ENCODE data around the gene COL6A3.

Gene COL6A3, protein sequence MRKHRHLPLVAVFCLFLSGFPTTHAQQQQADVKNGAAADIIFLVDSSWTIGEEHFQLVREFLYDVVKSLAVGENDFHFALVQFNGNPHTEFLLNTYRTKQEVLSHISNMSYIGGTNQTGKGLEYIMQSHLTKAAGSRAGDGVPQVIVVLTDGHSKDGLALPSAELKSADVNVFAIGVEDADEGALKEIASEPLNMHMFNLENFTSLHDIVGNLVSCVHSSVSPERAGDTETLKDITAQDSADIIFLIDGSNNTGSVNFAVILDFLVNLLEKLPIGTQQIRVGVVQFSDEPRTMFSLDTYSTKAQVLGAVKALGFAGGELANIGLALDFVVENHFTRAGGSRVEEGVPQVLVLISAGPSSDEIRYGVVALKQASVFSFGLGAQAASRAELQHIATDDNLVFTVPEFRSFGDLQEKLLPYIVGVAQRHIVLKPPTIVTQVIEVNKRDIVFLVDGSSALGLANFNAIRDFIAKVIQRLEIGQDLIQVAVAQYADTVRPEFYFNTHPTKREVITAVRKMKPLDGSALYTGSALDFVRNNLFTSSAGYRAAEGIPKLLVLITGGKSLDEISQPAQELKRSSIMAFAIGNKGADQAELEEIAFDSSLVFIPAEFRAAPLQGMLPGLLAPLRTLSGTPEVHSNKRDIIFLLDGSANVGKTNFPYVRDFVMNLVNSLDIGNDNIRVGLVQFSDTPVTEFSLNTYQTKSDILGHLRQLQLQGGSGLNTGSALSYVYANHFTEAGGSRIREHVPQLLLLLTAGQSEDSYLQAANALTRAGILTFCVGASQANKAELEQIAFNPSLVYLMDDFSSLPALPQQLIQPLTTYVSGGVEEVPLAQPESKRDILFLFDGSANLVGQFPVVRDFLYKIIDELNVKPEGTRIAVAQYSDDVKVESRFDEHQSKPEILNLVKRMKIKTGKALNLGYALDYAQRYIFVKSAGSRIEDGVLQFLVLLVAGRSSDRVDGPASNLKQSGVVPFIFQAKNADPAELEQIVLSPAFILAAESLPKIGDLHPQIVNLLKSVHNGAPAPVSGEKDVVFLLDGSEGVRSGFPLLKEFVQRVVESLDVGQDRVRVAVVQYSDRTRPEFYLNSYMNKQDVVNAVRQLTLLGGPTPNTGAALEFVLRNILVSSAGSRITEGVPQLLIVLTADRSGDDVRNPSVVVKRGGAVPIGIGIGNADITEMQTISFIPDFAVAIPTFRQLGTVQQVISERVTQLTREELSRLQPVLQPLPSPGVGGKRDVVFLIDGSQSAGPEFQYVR (N-terminal part only)

DNA sequence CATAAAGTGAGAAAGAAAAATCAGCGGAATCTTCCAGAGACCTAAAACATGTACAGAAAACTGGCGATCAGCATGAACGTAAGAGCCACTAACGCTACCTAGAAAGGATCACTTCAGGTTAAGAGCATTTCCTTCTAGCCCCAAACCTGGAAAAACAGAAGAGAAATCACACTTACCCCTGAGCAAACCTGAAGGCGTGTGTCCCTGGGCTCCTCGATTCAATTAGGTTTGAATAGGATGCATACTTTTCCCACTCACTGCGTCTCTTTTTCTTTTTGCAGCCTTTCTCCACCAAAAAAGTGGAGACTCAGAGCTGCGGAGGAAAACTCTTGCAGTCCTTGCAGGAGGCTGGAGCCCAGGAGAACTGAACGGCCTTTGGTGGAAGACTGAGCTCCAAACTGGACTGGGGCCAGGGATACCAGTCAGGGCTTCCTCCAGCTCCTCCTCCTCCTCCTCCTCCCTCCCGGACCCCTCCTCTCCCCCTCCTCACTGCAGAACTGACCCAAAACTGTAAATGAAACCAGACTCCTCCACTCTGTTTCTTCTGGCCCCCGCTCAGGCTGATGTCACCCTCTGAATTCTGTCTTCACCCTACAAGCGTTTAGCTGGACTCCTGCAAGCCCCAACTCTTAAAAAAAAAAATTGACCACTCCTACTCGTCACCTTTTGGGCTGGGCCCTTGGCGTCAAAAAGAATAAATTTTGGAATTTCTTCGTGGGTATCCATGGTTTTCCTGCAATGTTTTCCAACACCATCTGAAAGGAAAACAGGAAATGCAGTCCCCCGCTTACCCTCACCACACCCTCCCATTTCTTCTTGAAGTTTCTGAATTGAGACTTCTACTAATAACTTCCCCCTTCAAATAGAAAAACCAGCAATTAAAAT, at the start of gene COL6A3:
TSS of gene COL6A3 (minus strand) at position 388 of the 885 bp plus-strand sequence. CDS start 17,347 bp downstream, outside the sequence.
- DNase-seq, result no peak

DNA sequence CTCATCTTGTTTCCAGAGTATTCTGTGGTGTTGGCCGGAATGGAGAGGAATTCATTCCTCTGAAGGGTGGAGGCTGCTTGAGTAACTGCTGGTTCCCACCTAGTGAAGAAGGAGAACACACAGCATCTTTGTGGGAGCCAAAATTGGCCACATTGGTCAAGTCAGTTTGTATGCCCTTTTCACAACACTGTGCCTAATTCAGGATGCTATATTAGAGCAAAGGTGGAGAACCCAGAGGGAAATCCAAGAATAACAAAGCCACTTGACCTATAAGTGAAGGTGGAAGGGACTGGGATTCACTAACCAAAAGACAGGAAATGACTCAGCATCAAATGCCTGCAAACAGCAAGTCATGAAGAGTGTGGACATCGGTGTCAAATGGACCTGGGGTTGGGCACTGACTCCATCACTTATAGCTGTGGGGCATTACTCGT, 45.8 kb upstream of the COL6A3 start:
- no peak for DNase-seq

DNA sequence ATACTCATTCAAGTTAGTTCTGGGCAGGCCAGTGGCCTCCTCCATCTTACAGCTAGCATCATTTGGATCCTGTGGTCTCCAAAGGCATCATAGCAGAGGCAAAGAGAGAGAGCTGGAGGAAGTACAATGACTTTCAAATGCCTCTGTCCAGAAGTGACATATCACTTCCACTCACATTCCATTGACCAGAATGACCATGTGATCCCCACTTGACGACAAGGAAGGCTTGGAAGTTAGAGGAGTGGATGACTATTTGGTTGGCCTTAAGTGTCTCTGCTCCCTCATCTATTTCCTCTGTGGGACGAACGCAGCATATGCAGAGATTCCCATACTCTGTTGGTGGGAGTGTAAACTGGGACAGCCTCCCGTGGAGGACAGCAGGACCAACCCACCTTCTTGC, 45.3 kb upstream of the COL6A3 start:
- DNase-seq, result no peak

DNA sequence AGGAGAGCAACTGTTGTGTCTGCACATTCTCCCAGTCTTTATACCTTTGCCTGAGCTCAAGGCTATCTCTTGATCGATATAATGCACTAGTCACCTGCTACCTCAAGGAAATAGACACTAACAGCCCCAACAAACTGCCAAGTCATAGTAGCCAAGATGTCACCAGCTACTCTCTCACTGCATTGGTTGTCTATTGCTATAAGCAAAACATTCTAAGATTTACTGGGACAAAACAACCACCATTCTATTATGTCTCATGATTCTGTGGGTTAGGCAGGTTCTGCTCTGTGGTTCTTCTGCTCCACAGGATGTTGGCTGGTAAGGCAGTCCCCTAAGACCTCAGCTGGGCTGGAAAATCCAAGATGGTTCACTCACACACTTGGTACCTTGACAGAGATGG, 44.6 kb upstream of the COL6A3 start:
- no peak for DNase-seq

DNA sequence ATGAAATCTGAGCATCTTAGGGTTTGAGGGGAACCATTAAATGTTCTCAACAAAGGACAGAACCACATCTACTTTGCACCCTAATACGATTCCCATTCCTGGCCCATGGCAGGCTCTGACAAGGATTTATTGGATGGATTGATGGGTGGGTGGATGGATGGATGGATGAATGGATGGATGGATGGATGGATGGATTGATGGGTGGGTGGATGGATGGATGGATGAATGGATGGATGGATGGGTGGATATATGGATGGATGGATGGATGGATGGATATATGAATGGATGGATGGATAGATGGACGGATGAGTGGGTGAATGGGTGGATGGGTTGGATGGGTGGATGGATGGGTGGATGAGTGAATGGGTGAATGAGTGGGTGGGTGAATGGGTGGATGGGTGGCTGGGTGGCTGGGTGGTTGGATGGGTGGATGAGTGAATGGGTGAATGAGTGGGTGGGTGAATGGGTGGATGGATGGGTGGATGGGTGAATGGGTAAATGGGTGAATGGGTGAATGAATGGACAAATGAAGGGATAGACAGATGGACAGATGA, 43.5 kb upstream of the COL6A3 start:
- no peak for DNase-seq

DNA sequence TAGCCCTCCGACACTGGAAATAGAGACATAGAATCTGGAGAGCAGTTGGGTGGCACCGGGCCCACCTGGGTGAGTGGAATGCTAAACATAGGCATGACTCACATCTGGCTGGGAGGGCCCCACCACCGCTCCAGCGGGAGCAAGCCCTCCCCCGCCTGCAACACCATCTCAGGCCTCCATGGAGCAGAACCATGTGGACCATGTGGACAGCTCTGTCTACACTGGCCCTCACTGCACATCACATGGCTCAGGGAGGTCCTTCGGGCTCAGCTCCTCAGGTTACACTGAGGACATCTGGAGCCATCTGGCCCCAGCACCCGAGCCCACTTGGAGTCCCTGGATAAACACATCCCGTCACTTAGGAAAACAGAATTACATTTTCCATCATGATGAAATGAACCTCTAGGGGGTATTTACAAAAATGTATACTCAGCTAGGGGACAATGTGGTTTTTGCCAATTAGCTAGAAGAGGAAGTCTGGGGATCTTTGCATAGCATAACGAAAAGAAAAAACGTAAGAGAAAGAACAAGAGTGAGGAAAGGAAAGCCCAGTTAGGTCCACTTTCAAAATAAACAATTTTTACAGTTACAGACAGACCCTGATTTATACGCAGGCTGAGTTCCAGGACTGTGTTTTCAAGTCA, 42.4 kb upstream of the COL6A3 start:
- no peak for DNase-seq

DNA sequence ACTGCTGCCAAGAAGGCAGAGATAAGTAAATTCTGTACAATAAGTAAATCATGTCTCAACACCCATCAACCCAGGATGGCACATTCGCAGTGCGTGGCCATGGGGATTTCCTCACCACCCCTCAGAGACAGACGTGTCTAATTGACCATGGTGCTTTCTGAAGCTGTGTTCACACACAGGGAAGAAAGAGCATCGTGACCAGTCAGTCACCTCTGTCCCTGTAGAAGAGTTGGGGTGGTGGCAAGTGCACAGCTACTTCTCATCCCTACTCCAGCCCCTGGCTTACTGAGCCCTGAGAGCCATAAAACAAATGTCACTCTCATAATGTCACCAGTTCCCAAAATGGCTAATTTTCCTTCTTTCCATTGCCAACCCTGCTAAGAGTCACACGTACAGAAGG, 41.8 kb upstream of the COL6A3 start:
- DNase-seq, result no peak

DNA sequence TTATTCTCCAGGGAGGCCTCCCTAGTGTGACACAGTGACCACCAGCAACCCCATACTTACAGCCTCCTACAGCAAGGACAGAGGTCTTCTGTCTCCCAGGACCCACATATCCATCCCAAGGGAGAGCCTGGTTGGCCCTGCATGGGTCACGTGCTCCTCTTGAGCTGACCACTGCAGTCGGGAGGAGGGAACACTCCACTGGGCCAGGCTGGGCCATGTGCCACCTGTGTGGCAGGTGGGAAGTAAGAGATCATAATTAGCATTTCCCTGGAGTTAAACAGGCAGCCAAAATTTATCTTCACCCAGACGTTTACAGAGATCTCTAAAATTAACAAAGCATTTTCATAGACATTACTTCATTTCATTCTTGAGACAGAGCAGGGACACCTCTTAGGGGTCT, 39.7 kb upstream of the COL6A3 start:
- no peak for DNase-seq

DNA sequence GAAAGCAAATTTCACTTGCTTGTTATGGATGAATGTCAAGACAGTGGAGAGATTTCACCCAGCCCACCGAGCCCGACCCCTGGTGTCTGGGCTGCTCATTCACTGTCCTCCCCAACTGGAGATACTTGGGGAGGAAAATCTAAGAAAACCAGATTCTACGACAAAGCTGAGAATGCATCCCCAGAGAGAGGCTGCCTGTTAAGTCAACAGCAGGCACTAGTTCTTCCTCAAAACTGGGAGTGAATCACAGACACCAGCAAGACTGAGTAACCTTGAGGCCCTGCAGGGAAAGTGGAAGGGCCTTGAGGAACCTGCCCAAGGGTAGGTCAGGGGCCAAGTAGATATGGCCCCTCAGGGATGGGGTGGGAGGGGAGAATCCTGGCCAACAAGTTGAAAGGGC, 38.9 kb upstream of the COL6A3 start:
- no peak for DNase-seq

DNA sequence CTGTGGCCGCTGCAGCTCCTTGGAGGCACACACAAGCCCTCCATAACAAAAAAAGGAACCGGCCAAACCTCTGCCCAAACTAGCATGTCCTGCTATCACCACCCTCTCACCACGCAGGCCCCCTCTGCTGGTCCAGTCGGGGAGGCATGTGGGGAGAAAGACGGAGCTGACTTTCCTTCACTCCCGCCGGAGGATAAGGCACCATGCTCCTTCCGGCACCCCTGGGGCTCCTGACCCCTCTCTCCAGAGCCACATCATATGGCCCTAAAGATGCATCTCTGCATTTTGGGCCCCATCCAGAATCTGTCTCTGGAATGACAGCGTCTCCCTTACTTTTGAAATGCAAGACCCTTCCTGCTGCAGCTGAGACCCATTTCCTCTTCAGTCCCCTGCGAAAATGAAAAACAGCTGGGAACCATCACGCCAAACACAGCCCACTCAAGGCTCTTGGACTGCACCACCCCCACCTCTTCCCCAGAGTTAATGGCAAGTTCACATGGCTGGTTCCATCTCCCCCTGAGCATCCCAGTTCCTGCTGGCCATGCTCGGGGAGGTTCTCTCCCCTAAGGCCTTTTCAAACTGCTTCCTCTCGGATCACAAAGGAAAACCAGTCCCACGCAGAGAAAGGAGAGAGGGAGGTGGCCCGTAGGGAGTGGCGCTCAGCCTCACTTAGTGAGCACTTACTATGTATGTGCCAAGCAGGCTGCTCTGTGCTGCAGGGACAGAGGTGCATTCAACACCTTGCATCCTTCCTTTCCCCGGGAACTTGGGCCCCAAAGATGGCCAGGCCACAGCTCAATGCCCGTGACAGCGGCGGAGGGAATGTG, 37.9 kb upstream of the COL6A3 start:
- DNase-seq, result no peak

DNA sequence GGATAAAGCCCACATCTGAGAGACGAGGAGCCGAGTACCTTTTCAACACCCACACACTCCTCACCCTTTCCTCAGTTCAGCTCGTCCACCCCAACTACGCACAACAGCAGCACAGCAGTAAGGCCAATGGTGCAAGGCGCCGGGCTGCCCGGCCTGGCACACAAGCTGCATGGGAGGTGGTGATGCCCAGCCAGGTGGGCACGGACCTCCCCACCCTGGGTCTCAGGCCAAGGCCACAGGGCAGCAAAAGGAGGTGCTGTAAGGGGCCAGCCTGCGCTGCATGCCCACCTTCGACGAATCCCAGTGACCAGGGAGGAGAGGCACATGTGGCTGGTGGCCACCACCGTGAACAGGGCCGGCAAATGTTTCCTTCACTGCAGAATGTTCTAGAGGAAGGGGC, 36.6 kb upstream of the COL6A3 start:
- no peak for DNase-seq

DNA sequence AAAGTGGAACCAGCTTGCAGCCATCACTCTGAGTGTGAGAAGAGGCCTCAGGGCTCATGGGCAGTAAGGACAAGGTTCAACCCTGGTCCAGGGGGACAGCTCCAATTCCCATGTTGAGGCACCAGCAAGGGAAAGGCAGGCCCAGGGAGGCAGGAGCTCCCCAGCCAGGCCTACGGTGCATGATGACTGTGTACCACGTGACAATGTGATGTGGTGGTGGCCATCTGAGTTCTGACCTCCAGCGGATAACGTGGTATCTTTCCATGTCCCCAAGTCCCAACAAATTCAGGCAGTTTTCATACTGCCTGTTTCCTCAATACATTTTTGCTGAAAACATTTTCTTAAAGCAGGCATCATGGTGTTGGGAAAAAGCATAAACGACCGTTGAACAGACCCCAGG, 36.1 kb upstream of the COL6A3 start:
- no peak for DNase-seq

DNA sequence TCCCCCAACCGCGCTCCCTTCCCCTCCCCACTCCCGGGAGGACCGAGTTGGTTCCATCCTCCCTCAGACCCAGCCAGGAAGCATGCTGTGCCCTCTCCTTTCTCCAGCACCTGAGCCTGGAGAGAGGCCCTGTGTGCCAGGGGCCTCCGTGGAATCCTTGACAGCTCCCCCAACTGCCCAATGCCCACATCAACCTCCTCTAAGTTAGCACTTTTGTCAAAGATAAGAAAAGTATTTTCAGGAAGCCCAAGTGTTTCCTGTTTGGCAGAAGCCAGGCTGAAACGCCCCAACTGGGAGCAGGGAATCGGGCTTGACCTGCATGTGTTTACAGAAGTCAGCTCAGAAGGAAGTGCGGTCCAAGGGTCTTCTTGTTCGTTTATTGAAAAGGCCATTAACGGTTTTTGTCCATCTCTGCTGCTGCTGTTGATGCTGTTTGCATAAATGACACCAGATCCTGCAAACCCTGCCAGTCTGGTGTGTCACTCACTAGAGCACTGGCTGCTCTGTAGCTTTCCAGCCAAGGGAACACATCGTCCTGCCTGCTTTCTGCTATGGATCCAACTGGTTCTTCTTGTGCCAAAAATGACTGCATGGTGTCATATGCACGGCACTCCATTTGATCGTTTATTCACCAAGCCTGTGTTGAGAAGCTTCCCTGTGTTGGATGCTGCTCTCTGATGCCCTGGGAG, 35.4 kb upstream of the COL6A3 start:
- no peak for DNase-seq

DNA sequence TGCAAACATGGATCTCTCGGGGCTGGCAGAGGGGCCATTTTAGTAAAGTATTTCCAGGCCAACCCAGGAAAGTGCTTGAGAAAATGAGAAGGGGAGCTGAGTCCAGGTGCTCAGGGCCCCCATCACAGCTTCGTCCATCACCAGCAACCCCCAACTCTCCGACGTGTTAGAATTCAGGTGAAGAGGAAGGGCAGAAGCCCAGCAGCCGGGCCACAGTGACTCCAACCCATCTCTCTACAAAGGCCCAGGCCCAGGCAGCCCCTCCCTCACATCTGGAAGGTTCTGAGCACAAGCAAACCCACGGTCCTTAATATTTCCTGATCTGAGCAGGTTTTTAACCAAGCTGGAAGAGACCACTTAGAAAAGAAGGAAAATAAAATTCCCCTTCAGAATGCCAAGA, 34.7 kb upstream of the COL6A3 start:
- no peak for DNase-seq

DNA sequence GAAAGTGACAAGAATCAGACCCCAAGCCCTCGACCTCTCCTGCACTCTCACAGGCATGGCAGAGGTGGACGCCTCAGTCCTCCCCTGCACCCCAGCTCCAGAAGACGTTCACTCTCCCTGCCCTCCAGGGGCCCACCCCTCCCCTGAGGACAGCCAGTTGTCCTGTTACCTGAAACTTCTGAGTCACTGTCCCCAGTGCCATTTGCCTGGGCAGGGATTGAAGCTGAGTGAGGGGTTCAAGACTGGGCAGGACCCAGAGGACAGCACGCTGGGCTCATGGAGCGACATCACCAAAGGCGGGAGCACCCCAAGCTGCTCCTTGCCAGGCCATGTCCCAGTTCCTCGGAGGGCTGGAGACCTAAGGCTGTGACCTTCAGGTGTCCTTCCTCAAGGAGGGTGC, 34.2 kb upstream of the COL6A3 start:
- DNase-seq, result no peak

DNA sequence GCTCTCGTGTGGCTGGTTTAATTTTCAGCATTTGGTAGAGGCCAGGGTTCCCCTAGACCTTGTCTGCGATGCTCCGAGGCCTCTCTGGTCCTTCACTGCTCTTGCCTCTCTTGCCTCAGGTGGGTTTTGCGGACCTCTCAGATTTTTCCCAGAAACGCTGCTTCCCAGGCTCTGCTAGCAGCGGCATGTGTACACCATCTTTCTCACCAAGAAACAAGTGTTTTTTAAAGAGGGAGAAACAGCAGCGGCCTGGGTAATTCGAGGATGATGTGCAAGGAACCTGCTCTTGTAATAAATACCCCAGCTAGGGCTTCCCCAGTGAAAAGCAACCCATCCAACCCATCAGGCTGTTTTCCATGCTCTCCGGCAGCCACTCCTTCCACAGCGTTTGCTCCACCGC, 33.5 kb upstream of the COL6A3 start:
- DNase-seq, result no peak

DNA sequence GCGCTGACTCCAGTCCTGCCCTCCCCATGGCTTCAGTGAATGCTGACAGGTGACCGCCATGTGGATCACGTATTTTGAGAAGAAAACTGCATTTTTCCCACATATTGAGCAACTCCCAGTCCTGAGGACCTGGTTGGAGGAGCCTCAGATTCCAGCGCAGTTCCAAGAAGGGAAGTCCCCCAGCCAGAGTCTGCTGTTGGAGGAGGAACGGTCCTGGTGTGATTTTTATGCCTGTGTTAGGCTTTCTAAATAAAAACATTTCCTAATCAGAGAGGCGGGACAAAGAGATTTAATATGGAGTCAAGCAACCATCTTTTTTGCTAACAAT, 32.3 kb upstream of the COL6A3 start:
- DNase-seq, result no peak

DNA sequence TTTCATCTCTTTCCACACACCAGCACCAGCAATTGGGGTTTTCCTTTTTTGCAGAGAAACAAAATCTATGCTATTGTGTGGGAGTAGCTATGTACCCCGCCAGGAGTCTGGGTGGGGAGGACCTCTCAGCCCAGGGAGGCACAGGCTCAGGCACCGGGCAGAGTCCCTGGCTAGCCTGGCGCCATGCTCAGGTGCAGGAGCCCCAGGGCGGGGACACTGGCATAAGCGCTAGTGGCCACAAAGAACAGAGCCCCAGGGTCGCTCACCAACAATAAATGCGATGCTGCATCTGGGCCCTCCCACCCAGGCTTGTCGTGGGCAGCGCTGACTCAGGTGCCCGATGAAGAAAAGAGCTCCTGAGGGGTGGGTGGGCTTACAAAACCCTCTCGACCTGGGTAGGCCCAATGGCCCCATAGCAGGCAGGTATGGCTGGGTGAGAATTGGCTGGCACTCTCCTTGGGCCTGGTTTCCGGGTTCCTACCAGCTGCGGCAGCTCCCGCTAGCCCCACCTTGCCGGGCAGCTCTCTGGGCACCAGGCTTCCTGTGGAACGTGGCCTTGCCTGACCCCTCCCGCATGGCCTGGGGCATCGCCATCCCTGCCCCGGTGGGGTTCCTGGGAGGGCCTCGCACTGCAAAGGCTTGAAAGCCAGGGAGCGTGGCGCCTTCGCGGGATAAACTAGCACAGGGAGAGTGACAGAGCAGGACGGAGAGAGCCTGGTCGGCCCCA, 31.8 kb upstream of the COL6A3 start:
- DNase-seq, result no peak

DNA sequence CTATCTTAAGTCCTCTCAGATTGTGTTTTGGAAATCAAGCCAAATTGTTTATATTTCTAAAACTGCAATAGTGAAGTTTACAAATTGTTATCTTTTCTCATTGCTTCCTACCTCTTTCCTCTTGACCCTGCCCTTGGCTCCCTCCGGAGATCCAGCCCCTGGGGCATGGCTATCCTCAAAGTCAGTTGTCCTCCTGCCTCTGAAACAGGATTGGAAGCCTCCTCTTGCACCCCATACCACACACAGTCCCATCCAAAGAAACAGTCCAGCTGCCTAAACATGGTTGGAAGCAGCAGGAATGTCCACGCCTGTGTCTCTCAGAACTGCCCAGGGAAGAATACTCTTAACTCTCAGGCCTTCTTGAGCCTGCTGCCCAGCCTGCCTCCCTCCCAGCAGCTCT, 30.1 kb upstream of the COL6A3 start:
- DNase-seq, result no peak

All from OCI-M1 (cell line).